ENCODE measurements around the gene VAMP3.
"Not testable (repeated sequence)": the region's sequence is repeated elsewhere in the genome, so short reads cannot be mapped to it uniquely, and the experiment has no call there.

Gene VAMP3

GRCh38 chr1:7789828-7790227 lies 18.7 kb downstream of the VAMP3 start:
- TF ChIP-seq CTCF (IDR thresholded peaks at IDR 0.05; ENCODE audit: low read depth, low read length) (no peak), EZH2phosphoT487 (IDR thresholded peaks at IDR 0.05; ENCODE audit: low read depth) (no peak)
- Histone ChIP-seq H3K36me3 (replicated peaks; ENCODE audit: low read depth, low read length) (peaks cover 13% of the 10 kb centered on the region), H3K27me3 (ENCODE audit: low read depth, low read length) (no peaks in the 10 kb centered on the region), H3K79me2 (ENCODE audit: low read length) (no peaks in the 10 kb centered on the region), H3K9ac (ENCODE audit: low read length) (no peak overlapping the region), H2AFZ (ENCODE audit: low read depth, low read length) (no peak overlapping the region), H4K20me1 (ENCODE audit: insufficient read depth, low read length) (no peaks in the 10 kb centered on the region), H3K4me2 (ENCODE audit: low read length) (no peak overlapping the region), H3K27ac (ENCODE audit: low read length) (no peak overlapping the region), H3K9me3 (ENCODE audit: insufficient read depth, low read length) (no peaks in the 10 kb centered on the region), H3K4me1 (ENCODE audit: low read length) (no peaks in the 10 kb centered on the region), H3K4me3 (ENCODE audit: low read length) (no peak overlapping the region)

GRCh38 chr1:7791027-7791426 lies 19.9 kb downstream of the VAMP3 start:
- not testable (repeated sequence) for H3K9ac ChIP-seq (ENCODE audit: low read length); H3K27me3 ChIP-seq (ENCODE audit: low read depth, low read length); H3K27ac ChIP-seq (ENCODE audit: low read length); H3K9me3 ChIP-seq (ENCODE audit: insufficient read depth, low read length); H3K79me2 ChIP-seq (ENCODE audit: low read length); H3K4me1 ChIP-seq (ENCODE audit: low read length); H2AFZ ChIP-seq (ENCODE audit: low read depth, low read length); H4K20me1 ChIP-seq (ENCODE audit: insufficient read depth, low read length); H3K4me3 ChIP-seq (ENCODE audit: low read length); H3K4me2 ChIP-seq (ENCODE audit: low read length)
- H3K36me3 ChIP-seq (replicated peaks; ENCODE audit: low read depth, low read length), result peaks cover 13% of the 10 kb centered on the region

GRCh38 chr1:7795406-7795805 lies 24.3 kb downstream of the VAMP3 start:
- no peak overlapping the region for H3K27ac ChIP-seq (ENCODE audit: low read length)
- no peak for TF ChIP-seq EZH2phosphoT487 (IDR thresholded peaks at IDR 0.05; ENCODE audit: low read depth)
- TF ChIP-seq CTCF (IDR thresholded peaks at IDR 0.05; ENCODE audit: low read depth, low read length), result no peak
- no peak overlapping the region for H2AFZ ChIP-seq (ENCODE audit: low read depth, low read length)
- no peaks in the 10 kb centered on the region for H3K9me3 ChIP-seq (ENCODE audit: insufficient read depth, low read length)
- H3K79me2 ChIP-seq (ENCODE audit: low read length), result no peaks in the 10 kb centered on the region
- no peaks in the 10 kb centered on the region for H3K4me1 ChIP-seq (ENCODE audit: low read length)
- no peak overlapping the region for H3K9ac ChIP-seq (ENCODE audit: low read length)
- H4K20me1 ChIP-seq (ENCODE audit: insufficient read depth, low read length), result no peaks in the 10 kb centered on the region
- H3K4me2 ChIP-seq (ENCODE audit: low read length), result no peak overlapping the region
- no peaks in the 10 kb centered on the region for H3K27me3 ChIP-seq (ENCODE audit: low read depth, low read length)
- H3K36me3 ChIP-seq (replicated peaks; ENCODE audit: low read depth, low read length), result no peaks in the 10 kb centered on the region
- H3K4me3 ChIP-seq (ENCODE audit: low read length), result no peak overlapping the region

GRCh38 chr1:7805460-7805859 lies 34.4 kb downstream of the VAMP3 start:
- Histone ChIP-seq H3K27me3 (ENCODE audit: low read depth, low read length) (no peaks in the 10 kb centered on the region), H3K4me1 (ENCODE audit: low read length) (no peaks in the 10 kb centered on the region)

More at GRCh38 chr1:7805460-7805859, 34.4 kb downstream of the VAMP3 start:
- H3K36me3 ChIP-seq (replicated peaks; ENCODE audit: low read depth, low read length), result no peaks in the 10 kb centered on the region
- H2AFZ ChIP-seq (ENCODE audit: low read depth, low read length), result no peak overlapping the region
- H3K9me3 ChIP-seq (ENCODE audit: insufficient read depth, low read length), result no peaks in the 10 kb centered on the region
- no peak overlapping the region for H3K9ac ChIP-seq (ENCODE audit: low read length)
- no peak overlapping the region for H3K27ac ChIP-seq (ENCODE audit: low read length)
- H3K4me3 ChIP-seq (ENCODE audit: low read length), result no peak overlapping the region
- no peak for TF ChIP-seq EZH2phosphoT487 (IDR thresholded peaks at IDR 0.05; ENCODE audit: low read depth)
- no peak for TF ChIP-seq CTCF (IDR thresholded peaks at IDR 0.05; ENCODE audit: low read depth, low read length)
- no peak overlapping the region for H3K4me2 ChIP-seq (ENCODE audit: low read length)
- no peaks in the 10 kb centered on the region for H4K20me1 ChIP-seq (ENCODE audit: insufficient read depth, low read length)
- no peaks in the 10 kb centered on the region for H3K79me2 ChIP-seq (ENCODE audit: low read length)

Data from OCI-LY3 (cell line).